Activated CD4-positive, CD25-positive, alpha-beta regulatory T cell treated with anti-CD3 and anti-CD28 coated beads, Interleukin-2, amount 50 U/mL, for 24 hours (primary cell): ENCODE measurements around the gene MYO7A.

Experiments used
- ATAC-seq, 2 donors: fragments of 150-1000 bp; cut with Tn5 transposase; one replicate each; pipeline ENCODE4 v1.10.0; 2021; ENCODE audit warnings: mild to moderate bottlenecking in 1 of 2, moderate library complexity in 1 of 2

Gene MYO7A

DNA sequence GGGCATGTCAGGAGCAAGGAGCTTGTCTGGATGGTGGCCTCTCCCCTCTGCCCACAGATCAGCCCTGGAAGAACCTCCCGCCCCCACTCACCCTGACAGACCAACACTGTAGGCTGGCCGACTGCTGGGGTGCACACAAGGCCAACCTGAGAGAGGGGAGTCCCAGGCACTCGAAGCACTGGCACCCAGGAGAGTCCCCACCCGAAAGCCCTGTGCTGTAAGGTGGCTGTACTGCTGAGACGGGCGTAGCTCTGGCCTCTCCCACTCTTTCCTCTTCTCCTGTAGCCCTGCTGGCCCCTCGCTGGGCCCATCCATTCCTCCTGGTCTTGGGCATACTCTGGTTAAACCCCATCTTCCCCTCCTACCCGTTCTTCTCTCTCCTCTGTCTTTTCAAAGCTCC is 39.7 kb downstream of the MYO7A start:
- no peak for ATAC-seq

DNA sequence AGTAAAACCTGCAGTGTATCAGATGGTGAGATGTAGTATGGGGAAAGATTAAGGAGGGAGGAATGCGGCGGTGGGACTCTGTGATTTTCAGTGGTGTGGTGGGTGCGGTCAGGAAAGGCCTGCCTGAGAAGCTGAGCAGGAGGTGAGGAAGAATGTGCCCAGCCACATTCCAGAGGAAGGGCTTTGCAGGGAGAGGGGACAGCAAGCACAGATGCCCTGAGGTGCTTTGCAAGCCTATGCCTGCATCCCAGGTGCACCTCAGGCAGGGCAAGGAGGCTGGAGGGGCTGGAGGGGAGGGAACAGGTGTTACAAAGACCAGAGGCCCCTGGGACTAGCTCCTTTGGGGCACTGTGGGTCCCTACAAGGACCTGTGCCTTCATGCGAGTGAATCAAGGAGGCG is 42.1 kb downstream of the MYO7A start:
- no peak for ATAC-seq

DNA sequence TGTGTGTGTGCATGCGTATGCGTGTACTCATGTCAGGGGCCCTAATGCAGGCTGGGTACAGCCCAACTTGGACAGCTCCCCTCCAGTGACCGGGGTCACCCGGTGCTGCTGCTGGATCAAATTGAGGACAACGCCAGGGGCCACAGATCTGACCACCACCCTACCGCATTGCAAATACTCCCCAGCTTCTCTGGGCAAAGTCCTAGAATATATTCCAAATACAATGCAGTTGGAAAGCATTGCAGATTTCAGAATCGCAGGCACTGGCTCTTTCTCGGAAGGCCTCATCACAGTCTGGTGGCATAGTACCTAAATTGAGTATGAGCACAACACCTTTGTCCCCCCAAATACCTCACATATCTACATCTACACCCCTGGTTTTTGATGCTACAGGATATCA is 43.2 kb downstream of the MYO7A start:
- ATAC-seq, result no peak

DNA sequence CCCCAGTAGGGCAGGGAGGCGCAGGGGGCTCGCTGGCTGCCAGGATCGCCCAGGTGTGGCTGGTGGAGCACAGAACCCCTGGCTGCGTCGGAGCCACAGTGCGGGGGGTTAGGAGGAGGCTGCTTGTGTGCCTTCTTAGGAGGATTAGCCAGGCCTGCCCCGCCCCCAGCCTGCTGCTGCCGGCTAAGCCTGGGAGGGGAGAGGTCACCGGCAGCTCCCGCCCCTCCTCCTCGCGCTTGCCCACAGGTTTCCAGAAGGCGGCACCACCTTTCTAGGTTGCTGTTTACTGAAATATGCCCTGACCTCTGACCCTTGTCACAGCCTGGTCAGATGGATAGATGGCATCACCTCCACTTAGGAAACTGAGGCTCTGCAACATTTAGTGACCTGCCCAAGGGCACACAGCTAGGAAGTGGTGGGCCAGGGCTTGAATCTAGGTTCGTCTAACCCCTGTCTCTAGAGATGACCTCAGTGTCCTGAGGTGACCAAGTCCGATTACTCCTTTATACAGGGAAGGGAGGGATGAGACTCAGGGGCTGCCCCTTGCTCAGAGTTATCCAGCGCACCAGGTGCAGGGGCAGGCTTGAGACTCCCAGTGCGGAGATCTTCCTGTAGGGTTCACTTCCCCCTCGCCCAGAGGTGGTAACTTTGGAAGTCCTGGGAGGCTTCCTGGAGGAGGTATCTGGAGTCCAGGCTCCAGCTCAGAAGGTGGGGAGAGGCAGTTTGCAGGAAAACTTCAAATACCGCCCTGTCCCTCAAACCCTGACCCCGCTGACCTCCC is 44.0 kb downstream of the MYO7A start:
- ATAC-seq, result no peak

DNA sequence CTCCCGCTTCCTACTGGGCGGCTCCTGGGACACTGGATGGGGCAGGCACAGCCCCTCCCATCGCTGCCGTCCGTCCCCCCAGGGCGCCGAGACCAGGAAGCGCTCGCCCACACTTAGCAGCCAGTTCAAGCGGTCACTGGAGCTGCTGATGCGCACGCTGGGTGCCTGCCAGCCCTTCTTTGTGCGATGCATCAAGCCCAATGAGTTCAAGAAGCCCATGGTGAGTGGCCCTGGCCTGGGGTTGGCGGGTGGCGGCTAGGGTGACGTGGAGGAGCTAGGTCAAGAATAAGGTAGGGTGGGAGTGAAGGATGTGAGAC is 44.6 kb downstream of the MYO7A start:
- ATAC-seq, result no peak

DNA sequence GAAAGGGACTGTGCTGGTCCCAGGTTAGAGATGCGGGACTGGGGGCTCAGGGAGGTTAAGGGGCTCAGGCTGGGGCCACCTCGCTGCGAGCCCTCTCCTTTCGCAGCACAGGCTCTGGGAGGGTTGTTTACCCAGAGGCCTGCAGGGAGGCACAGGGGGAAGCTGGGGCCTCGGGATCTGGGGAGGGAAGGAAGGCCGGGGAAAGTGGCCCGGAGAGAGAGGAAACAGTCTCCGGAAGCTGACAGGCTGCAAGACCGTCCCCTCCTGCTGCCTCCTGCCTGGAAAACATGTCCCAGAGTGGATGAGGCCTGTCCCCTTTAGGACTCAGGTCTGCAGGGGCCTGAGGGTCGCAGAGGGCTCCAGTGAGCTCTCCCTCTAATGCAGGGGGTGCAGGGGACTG is 45.4 kb downstream of the MYO7A start:
- no peak for ATAC-seq

DNA sequence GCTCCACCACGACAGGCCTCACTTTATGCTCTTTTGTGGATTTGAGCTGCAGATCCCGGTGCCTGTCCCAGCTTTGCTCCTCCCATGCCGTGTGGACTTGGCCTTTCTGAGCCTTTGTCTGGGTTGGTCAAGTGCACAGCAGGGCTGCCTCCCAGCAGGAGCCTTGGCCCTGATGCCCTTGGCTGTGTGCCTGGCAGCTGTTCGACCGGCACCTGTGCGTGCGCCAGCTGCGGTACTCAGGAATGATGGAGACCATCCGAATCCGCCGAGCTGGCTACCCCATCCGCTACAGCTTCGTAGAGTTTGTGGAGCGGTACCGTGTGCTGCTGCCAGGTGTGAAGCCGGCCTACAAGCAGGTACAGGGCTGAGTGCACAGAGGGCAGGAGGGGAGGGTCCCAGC is 46.5 kb downstream of the MYO7A start:
- ATAC-seq, result no peak

DNA sequence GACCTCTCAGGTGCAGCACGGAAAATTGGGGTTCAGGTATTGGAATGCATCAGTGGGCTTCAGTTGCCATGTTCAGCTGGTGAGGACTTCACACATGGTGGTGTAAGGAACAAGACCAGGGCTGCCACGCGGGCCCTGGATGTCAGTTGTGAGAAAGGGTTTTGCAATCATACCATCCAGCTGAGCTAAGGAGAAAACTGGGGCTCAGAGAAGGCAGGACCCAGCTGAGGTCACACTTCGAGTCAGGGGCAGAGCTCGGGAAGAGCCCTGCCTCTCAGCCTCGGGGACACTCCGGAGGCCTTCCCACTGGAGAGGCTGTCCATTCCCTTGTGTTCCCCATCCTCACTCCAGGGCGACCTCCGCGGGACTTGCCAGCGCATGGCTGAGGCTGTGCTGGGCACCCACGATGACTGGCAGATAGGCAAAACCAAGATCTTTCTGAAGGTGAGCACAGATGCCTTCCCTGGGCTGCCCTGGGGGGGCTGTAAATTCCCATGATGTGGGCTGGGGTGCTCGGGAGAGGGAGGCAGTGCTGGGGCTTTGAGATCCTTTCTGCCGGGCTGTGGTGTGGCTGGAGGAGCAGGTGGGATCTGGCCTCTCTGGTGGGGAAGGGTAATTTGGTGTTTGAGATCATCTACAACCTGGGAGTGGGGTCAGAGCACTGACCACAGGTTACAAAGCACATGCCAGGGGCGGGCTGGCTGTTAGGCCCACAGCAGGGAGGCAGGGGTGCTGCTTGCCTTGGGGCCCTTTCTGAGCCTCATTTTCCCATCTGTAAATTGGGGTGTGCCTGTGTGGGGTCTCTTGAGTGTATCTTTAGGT is 47.2 kb downstream of the MYO7A start:
- ATAC-seq, result no peak

DNA sequence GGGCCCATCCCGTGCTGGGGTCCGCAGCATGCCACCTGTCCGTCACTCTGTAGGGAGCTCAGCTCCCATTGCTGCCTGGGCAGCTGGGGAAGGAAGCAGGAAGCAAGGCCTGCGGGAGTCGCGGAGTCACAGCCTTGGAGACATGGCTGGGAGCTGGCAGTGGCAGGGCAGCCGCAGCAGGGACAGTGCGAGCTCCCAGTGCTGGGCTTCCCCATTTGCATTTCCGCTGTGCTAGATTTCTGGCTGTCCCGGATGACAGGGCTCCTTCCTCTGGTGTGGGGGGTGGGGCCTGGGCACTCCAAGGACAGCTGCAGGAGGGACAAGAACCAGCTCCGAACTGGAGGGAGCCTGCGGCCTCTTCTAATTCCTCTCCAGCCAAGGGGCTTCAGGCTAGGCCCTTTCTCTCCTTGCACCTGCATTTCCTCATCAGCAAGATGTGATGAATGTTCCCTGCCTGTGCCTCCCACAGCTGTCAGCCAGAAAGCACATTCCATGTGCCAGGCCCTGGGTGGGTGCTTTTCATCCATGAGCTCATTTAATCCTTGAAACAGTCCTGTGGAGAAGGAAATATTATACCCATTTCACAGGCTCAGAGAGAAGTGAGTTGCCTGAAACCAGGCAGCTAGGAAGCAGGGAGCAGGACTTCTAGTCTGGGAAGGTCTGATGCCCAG is 48.0 kb downstream of the MYO7A start:
- no peak for ATAC-seq

DNA sequence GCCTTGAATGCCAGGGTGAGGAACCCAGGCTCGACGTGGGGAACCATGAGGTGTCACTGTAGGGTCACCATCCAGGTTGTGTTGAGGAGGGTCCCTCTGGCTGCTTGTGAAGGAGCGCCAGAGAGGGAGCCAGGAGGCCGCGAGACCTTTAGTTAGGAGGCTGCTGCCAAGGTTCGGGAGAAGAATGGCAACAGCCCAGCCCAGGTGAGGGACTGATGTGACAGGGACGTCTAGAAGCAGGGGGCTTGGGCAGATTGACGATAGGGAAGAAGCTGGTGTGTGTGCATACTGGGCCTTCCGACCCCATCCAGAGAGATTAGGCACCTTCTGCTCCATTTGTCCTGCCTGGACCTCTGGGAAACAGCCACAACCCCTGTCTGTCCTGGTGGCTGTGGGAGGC is 49.0 kb downstream of the MYO7A start:
- no peak for ATAC-seq

DNA sequence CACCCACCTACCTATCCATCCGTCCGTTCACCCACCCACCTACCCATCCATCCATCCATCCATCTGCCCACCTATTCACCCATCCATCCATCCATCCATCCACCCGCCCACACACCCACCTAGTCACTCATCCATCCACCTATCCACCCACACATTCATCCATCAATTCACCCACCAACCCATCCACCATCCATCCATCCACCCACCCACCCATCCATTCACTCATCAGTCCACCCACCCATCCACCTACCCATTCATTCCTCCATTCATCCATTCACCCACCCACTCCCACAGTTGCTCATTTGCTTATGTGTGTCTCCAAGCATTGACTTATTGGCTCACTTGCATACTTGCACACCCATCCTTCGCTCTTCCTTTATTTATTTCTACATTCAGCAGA is 50.1 kb downstream of the MYO7A start:
- no peak for ATAC-seq

DNA sequence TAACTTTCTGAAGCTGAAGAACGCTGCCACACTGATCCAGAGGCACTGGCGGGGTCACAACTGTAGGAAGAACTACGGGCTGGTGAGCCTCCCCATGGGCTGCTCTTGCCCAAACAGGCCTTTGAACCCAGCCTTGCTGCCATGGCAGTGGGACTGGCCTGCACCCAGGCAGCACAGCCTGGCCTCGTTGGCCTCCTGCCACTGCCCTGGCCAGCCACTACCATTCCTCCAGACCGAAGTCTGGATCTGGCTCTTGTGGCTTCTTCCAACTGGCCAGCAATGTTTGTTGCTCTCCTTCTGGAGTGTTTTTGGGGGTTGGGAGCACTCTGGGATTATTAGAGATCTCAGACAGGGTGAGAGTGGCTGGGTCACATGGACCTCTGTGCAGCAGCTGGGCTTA is 51.0 kb downstream of the MYO7A start:
- no peak for ATAC-seq

DNA sequence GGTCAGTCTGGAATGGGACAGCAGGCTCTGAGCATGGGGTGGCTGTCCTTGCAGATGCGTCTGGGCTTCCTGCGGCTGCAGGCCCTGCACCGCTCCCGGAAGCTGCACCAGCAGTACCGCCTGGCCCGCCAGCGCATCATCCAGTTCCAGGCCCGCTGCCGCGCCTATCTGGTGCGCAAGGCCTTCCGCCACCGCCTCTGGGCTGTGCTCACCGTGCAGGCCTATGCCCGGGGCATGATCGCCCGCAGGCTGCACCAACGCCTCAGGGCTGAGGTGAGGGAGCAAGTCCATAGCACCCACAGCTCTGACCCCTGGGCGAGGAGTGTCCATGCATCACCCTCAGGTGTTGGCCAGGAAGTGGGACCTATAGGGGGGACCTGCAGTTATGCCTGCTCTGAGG is 51.6 kb downstream of the MYO7A start:
- no peak for ATAC-seq

DNA sequence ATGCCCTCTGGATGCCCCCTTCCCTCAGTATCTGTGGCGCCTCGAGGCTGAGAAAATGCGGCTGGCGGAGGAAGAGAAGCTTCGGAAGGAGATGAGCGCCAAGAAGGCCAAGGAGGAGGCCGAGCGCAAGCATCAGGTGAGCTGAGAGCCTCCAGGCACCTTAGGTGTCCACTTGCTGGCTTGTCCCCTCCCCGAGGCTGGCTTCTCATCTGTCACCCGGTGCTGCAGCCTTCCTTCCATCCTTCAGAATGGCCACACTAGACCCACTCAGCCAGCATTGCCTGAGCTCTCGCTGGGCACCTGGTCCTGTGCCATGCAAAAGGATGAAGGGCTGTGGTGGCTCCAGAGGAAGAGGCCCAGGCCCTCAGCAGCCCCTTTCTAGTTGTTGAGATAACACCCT is 52.3 kb downstream of the MYO7A start:
- ATAC-seq, result no peak

DNA sequence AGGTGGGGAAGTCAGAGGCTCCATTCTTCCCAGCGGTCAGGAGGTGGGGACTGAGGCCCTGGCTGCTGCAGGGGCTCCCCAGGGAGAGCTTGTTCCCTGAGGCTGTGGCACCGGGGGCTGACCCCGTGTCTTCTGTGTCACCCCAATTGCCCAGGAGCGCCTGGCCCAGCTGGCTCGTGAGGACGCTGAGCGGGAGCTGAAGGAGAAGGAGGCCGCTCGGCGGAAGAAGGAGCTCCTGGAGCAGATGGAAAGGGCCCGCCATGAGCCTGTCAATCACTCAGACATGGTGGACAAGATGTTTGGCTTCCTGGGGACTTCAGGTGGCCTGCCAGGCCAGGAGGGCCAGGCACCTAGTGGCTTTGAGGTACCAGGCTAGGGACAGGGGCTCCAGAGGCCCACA is 53.2 kb downstream of the MYO7A start:
- ATAC-seq, result no peak

DNA sequence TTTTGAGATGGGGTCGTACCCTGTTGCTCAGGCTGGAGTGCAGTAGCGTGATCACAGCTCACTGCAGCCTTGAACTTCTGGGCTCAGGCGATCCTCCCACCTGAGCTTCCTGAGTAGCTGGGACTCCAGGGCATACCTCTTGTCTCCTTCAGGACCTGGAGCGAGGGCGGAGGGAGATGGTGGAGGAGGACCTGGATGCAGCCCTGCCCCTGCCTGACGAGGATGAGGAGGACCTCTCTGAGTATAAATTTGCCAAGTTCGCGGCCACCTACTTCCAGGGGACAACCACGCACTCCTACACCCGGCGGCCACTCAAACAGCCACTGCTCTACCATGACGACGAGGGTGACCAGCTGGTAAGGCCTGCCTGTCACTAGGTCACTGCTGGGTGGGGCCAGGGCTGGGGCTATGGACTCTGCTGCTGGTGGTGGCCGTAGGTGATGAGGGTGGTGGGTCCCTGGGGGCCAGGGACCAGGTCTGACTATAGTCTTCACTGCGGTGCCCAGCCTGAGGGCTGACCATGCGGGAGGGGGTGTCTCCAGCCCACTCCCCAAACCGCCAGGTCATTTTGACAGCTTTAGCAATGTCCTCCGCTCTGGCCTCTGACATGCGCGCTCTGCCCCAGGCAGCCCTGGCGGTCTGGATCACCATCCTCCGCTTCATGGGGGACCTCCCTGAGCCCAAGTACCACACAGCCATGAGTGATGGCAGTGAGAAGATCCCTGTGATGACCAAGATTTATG is 53.9 kb downstream of the MYO7A start:
- no peak for ATAC-seq

DNA sequence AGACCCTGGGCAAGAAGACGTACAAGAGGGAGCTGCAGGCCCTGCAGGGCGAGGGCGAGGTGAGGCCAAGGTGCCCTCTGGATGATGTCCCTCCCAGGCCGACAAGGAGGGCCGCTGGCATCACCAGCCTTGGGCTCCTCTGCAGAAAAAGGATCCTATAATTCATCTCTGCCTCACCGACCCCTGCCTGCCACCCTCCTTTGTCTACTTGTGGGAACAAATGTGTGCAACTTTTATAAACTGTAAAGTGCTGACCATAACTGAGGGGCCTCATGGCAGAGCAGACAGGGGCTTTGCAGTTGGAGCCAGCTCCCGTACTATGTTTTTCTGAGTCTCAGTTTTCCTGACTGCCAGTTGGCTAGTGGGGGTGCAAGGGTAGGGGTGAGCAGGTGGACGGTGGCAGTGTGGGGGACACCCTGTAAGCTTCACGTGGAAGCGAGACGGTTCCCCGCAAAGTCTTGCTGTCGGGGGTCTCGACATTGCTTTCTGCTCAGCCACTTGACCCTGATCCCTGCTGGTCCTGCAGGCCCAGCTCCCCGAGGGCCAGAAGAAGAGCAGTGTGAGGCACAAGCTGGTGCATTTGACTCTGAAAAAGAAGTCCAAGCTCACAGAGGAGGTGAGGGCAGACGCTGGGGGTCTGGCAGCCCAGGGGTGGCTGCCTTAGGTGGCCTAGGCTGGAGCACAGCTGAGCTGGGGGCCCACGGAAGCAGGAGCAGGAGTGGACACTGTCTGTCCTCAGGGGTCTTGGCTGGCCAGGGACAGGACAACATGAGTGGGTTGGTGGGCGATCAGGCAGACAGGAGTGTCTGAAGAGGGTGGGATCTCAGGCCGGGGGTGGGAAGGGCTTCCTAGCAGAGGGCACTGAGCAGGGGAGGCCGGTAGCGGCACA is 54.7 kb downstream of the MYO7A start:
- ATAC-seq, result no peak

DNA sequence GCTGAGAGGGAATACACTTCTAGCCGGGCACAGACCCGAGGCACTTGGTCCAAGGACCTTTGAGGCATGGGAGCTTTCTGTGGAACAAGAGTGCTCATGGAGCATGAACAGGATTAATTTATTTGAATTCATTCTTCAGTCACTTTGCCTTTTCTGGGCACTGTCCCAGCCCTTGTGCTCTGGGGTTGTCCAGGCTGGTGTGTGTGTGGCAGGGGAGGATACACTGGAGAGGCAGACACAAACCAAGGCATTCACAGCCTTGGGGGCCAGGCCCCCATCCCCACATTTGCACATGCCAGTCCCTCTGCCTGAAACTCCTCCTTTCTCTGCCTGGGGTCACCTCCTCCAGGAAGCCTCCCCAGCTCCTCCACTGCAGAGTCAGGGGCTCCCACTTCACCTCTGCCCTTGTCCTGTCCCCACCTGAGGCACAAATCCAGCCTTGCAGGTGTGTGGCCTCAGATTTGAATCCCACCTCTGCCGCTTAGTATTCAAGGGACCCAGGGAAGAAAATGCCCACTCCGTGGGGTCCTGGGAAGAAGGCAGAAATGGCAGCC is 55.5 kb downstream of the MYO7A start:
- ATAC-seq, result no peak

DNA sequence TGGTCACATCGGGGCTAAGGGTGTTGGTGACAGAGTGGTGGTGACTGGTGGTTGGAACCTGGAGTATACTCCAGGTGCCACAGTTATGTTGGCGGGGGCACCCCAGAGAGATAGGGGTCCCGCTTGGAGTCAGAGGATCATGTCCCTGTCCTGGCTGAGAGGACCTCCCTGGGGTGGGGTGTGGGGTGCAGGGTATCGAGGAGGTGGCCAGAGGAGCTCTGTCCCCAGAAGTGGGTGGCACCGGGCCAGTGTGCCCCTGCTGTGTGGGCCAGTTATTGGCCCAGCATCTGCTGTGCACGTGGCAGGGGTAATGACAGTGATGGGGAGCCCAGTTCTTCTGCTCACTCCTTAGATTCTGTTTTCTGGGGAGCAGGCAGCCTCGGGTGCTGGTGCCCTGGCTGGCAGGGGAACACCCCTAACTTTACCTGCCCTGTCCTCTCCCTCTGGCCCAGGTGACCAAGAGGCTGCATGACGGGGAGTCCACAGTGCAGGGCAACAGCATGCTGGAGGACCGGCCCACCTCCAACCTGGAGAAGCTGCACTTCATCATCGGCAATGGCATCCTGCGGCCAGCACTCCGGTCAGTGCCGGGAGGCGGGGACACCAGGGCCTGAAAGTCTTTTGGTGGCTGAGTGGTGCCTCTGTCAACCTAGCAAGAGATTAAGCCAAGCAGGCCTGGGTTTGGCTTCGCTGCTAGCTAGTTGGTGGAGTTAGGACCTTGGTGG is 56.3 kb downstream of the MYO7A start:
- no peak for ATAC-seq

DNA sequence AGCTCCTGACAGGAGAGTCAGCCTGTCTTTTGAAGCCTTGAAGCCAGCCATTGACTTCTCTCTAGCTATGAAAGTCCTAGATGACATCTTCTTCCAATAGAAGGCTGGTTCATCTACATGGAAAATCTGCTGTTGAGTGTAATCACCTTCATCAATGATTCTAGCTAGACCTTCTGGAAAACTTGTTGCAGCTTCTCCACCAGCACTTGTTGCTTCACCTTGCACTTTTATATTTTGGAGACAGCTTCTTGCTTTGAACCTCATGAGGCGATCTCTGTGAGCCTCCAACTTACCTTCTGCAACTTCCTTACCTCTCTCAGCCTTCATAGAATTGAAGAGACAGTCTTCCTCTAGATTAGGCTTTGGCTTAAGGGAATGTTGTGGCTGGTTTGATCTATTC is 58.3 kb downstream of the MYO7A start:
- ATAC-seq, result no peak

DNA sequence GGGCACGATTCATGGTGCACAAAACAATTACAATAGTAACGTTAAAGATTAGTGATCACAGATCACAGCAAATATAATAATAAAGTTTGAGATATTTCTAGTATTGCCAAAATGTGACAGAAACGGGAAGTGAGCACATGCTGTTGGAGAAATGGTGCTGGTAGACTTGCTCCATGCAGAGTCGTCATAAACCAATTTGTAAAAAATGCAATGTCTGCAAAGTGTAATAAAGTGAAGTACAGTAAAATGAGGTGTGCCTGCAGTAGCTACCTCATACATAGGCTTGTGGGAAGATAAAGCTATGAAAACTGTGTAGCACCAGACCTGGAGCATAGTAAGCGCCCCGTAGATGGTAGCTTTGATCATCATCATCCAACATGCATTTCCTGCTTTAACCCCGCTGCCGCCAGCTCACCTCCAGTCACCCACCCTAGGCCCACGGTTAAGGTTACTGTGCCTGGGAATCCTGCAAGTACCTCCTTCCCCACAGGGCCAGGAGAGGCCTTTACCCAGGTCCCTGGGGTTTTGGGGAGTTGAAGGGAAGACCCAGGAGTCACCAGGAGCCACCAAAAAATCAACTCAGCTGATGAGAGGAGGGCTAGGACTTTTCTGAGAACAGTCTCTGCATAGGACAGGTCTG is 59.2 kb downstream of the MYO7A start:
- no peak for ATAC-seq
